Ureter (tissue), 1 donor: ENCODE results near the gene HSD11B2. TPM values are rescaled to one million over a fixed set of nuclear protein-coding genes. Genes with fewer than 3 reads are reported as not detected.

ENCODE experiments used
- DNase-seq: peaks from one replicate; pipeline ENCODE4 v3.0.0-alpha.2; 2020; ENCODE audit warnings: low spot score
- total RNA-seq: library from RNA; stranded (reverse); gene quantifications from one replicate; pipeline ENCODE4 v1.2.4, GENCODE V29; 2023
- donor health status: DM: yes; HTN: yes; CAD: no.

The HSD11B2 gene
- total RNA-seq, 1 donor from 2014 or later, result 5.6 TPM

DNA sequence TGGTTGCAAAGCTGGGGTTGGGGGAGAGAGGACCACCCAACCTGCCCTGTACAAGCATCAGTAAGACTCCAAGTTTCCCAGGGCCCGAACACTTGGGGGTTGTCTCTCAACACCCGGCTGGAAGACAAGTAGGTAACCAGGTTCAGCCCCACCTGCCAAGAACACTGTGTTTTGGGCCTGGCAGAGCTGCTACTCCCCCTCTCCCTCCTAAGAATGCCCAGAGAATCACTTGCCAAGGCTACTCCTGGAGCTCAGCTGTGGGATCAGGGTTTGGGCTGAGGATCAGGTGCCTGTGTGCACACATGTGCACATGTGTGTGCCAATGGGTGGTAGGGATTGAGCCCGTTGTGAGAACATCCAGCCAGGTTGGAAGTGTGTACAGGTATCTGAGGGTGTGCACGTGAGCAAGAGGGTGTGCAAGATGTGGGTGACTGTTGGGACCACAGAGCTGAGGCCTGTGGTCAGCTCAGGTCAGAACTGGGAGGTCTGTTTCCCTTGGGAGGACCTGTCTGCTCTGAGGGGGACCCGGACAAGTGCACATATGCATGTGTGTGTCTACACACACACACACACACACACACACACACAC lies 2.3 kb downstream of the HSD11B2 start:
- no peak for DNase-seq

DNA sequence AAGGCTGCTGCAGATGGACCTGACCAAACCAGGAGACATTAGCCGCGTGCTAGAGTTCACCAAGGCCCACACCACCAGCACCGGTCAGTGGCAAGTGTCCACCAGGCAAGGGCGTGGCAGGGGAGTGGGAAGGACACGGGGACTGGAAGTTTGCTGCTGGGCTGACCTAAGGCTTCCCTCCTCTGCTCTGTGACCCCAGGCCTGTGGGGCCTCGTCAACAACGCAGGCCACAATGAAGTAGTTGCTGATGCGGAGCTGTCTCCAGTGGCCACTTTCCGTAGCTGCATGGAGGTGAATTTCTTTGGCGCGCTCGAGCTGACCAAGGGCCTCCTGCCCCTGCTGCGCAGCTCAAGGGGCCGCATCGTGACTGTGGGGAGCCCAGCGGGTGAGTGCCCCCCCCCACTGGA lies 4.8 kb downstream of the HSD11B2 start:
- DNase-seq, result no peak

DNA sequence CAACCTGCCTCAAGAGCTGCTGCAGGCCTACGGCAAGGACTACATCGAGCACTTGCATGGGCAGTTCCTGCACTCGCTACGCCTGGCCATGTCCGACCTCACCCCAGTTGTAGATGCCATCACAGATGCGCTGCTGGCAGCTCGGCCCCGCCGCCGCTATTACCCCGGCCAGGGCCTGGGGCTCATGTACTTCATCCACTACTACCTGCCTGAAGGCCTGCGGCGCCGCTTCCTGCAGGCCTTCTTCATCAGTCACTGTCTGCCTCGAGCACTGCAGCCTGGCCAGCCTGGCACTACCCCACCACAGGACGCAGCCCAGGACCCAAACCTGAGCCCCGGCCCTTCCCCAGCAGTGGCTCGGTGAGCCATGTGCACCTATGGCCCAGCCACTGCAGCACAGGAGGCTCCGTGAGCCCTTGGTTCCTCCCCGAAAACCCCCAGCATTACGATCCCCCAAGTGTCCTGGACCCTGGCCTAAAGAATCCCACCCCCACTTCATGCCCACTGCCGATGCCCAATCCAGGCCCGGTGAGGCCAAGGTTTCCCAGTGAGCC lies 5.8 kb downstream of the HSD11B2 start:
- no peak for DNase-seq

DNA sequence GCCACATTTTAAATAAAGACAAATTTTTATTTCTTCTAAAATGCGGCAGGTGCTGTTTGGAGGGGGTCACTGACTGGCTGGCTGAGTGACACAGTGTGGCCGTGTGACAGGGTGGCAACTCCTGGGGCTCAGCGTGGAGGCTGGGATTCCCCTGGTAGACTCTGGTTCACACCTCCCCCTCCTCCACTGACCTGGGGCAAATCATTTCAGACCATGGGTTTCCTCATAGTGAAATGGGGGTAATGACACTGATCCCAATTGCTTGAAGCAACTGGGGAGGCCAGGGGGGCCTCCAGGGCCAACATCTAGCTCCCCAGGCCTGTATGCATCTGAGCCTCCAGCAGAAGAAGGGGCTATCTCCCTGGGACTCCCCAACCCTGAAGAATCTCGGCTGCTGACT lies 6.6 kb downstream of the HSD11B2 start:
- DNase-seq, result no peak

DNA sequence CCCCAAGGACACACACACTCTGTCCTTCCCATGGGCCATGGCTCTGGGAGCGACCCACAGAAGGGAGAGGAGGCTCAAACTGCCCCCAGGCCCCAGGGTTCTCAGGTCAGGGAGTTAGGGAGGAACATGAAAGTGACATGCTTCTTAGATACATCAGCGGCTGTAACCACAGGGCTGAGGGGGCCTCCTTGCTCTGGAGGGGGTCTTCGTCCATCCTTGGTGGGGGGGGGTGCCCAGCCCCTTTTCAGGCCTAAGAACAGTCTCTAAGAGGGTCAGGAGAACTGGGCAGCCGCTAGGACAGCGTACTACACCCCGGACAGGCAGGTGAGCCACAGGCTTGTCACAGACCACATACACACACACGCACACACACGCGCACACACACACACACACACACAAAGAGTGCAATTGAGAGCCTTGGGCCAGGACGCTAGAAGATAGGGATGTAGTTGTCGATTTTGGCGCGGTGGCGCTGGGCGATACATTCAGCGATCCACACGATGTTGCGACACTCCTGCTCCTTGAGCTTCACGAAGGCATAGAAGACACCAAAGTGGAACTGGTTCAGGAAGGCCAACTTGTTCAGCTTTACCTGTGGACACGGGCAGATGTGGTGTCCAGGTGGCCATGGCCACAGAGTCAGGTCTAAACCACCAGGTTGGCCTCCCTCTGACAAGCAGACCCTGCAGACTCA lies 7.3 kb downstream of the HSD11B2 start:
- no peak for DNase-seq

- DNase-seq, result no peak
Observed at GRCh38 chr16:67438824-67439393, 8.0 kb downstream of the HSD11B2 start.

GRCh38 chr16:67441271-67441753 lies 10.4 kb downstream of the HSD11B2 start:
- peak; percentile 88 for DNase-seq

DNA sequence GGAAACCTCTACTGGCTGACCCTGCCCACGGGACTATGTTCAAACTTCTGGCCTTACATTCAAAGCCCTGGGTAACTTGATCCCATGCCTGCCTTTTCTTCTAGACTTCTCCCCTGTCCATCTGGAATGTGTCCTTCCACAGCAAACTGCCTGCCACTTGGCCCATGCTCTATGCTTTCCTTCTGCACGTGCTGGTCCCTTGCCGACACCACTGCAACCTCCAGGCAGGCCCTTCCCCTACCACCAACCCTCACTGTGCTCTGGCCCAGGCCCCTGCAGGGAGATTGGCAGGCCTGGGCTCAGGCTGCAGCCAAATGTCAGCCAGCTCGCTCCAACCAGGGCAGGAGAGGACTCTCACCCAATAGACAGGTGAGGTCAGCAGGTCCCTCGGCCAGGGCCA lies 11.0 kb downstream of the HSD11B2 start:
- no peak for DNase-seq

GRCh38 chr16:67442581-67443255 lies 11.8 kb downstream of the HSD11B2 start:
- no peak for DNase-seq

- peak; percentile 73 for DNase-seq
Observed at GRCh38 chr16:67443265-67443664, 12.3 kb downstream of the HSD11B2 start.

GRCh38 chr16:67444259-67445125 lies 13.6 kb downstream of the HSD11B2 start:
- no peak for DNase-seq

DNA sequence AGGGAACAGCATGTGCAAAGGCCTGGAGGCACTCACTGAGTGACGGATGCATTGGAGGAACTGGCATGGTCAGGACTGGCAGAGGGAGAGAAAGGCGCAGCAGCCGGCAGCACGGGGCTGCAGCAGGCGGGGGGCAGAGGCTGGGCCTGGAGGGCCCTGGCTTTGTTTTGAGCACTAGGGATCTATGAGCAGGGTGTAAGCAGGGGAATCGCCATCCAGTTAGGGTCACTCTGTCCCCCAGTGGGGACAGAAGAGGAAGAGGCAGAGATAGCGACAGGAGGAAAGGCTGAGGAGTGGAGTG lies 14.2 kb downstream of the HSD11B2 start:
- no peak for DNase-seq

- DNase-seq, result no peak
Observed at GRCh38 chr16:67445441-67445912, 14.6 kb downstream of the HSD11B2 start.

DNA sequence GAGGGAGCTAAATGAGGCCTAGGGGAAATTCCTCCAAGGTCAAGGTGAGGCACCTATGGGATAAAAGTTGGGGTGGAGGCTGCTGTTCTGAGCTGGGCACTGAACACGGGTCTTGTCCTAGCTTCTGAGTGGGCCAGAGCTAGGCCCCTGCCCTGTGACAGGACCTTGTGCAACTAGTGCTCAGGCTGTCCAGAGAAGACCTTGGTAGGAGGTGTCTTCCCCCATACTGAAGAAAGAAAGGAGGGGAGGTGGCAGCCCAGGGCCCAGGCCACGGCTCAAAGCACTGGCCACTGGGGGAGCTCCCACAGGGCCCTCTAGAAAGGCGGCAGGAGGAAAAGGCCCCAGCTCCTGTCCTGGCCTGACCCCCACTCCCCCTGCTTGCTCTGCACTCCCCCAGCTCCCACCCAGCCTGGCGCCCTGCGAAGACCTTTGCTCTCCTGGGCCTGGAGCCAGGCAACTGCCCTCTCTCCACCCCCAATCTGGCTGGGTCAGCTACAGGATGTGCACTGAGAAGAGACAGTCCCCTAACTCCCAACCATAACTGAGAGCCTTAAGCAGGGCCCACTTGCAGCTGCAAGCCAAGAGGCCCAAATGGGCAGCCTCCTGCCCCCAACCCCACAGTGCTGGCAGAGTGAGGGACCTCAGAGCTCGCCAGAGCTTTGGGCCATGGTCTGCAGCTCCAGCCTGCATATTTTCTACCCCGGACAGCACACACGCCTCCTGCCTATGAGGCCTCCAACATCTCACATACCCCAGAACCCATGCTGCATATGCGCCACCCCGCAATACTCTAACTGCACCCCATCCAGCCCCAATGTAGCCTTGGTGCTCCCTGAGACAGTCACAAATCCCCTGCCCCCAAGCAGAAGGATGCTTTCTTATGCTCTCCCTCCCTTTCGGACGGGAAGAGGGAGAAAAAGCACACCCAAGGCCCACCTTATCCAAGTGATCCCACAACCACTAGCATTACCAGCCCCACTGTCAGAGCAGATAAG lies 15.3 kb downstream of the HSD11B2 start:
- DNase-seq, result no peak

- DNase-seq, result no peak
Observed at GRCh38 chr16:67446968-67447507, 16.1 kb downstream of the HSD11B2 start.

DNA sequence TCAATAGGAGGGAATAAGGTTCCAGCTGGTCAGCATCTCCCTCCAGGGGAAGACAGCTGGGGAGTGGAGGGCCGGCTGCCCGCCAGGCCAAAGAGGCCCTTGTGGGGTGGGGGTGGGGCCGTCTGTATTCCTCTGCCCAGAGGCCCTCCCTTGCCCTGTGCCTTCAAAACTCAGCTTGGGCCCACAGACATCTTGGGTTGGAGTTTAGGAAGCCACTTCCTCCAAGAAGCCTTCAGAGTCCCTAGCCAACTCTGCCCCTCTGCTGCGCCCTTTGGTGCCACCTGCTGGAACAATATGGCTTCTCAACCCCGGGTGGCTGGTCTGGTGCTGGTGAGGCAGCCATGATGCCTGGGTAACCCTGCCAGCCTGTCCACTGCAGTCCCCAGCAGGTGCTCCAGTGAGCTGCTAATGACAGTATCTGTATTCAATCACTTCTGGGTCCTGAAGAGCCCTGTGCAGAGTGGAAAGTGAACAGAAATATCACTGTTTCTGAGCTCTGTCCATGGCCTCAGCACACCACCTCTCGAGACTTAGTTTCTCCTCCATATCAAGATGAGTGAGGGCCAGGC lies 16.7 kb downstream of the HSD11B2 start:
- DNase-seq, result no peak

DNA sequence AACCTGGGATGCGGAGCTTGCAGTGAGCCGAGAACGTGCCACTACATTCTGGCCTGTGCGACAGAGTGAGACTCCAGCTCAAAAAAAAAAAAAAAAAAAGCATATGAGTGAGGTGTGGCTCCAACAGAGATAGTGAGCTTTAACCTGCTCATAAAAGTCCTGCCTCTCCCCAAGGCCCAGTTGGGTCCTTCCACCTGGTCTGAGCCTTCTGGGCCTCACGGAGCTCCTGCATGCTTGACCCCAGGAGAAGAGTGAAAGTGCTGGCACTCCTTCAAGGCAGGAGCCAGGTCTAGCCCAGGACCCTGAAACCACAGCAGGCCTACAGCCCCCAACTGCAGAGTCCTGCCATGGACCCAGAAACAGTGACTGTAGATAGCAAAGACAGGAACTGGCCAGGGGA lies 17.7 kb downstream of the HSD11B2 start:
- no peak for DNase-seq

DNA sequence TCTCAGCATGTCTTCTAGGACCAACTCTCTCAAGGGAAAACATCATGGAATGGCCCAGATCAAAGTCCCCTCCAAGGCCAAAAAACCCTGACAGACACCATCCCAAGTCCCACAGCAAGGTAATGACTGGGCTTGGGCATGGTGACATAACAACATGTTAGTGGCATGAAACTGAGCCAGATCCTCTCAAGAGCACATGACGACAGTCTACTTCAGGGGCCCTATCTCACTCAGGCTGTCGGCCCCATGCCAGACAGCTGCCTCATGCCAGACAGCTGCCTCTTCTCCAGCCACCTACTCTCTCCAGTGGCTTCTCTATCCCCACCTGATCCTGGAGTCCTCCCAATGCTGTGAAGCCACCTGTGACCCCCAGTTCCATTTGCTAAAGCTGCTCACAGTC lies 18.4 kb downstream of the HSD11B2 start:
- no peak for DNase-seq

DNA sequence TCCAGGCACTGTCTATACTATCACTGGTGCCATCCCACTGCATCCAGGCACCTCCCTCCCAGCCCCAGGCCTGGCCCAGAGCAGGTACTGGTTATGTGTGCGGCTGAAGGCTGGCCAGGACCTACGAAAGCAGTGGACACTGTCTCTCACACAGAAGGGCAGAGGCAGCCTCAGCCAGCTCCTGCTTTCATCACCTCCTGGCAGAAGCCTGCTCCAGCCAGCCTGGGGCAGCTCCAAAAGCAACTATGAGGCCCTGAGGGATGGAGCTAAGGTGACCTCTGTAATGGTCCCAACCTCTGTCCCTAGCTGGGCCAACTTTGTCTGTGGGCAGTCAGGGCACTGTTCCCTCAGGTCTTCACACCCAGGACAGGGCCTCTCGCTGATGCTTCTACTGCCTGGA lies 18.8 kb downstream of the HSD11B2 start:
- no peak for DNase-seq
